ENCODE data around the gene DKK2. TPM values are rescaled to one million over a fixed set of nuclear protein-coding genes. Genes with fewer than 3 reads are reported as not detected.

DKK2 gene
- total RNA-seq, 2 donors from 2014 or later, result not detected

- no peaks in the 10 kb centered on the region for H3K4me1 Mint-ChIP-seq
- H3K9me3 ChIP-seq (ENCODE audit: control insufficient read depth, low read length), result no peaks in the 10 kb centered on the region
- no peak overlapping the region for H3K27ac Mint-ChIP-seq
- H3K27ac ChIP-seq (ENCODE audit: low read depth, low read length), result no peak overlapping the region
- no peak overlapping the region for H3K9ac ChIP-seq (ENCODE audit: extremely low read depth, low read length, poor library complexity, severe bottlenecking)
- no peak overlapping the region for H3K4me3 Mint-ChIP-seq
- DNase-seq, result no peak
- no peaks in the 10 kb centered on the region for H3K4me1 ChIP-seq (ENCODE audit: control insufficient read depth, insufficient read depth, low read length)
- H3K36me3 ChIP-seq (ENCODE audit: control insufficient read depth, insufficient read depth, low read length), result no peaks in the 10 kb centered on the region
- H3K27me3 ChIP-seq (ENCODE audit: control insufficient read depth, insufficient read depth, low read length, poor library complexity, severe bottlenecking), result no peaks in the 10 kb centered on the region
- H3K9me3 Mint-ChIP-seq, result peaks cover 14% of the 10 kb centered on the region
- TF ChIP-seq, protein P1, sequence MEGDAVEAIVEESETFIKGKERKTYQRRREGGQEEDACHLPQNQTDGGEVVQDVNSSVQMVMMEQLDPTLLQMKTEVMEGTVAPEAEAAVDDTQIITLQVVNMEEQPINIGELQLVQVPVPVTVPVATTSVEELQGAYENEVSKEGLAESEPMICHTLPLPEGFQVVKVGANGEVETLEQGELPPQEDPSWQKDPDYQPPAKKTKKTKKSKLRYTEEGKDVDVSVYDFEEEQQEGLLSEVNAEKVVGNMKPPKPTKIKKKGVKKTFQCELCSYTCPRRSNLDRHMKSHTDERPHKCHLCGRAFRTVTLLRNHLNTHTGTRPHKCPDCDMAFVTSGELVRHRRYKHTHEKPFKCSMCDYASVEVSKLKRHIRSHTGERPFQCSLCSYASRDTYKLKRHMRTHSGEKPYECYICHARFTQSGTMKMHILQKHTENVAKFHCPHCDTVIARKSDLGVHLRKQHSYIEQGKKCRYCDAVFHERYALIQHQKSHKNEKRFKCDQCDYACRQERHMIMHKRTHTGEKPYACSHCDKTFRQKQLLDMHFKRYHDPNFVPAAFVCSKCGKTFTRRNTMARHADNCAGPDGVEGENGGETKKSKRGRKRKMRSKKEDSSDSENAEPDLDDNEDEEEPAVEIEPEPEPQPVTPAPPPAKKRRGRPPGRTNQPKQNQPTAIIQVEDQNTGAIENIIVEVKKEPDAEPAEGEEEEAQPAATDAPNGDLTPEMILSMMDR (conservative IDR thresholded peaks at IDR 0.05), result no peak
- peaks cover 1% of the 10 kb centered on the region for H3K27me3 Mint-ChIP-seq (ENCODE audit: insufficient read depth)
- no peaks in the 10 kb centered on the region for H3K36me3 Mint-ChIP-seq (ENCODE audit: low read depth)
- no peak overlapping the region for H3K4me3 ChIP-seq (ENCODE audit: low read length)
Observed at GRCh38 chr4:107071108-107071507, 35.0 kb upstream of the DKK2 start.

DNA sequence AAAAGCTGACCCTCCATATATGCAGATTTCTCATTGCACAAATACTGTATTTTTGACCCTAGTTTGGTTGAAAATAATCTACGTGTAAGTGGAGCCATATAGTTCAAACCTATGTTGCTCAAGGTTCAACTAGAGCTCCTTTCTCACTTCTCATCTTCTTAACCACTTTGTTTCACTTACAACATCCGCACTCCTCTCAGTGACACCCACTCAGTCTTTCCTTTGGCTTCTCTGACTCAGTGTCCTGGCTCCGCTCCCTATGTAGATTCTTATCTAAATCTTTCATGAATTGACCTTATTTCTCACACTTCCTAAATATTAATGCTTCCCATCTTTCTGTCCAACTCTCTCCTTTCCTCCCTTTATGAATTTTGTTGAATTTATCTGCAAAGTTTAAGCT is 32.9 kb upstream of the DKK2 start:
- Mint-ChIP-seq H3K9me3 (peaks cover 11% of the 10 kb centered on the region), H3K36me3 (ENCODE audit: low read depth) (no peaks in the 10 kb centered on the region), H3K4me1 (no peaks in the 10 kb centered on the region), H3K27me3 (ENCODE audit: insufficient read depth) (no peaks in the 10 kb centered on the region), H3K4me3 (no peak overlapping the region), H3K27ac (no peak overlapping the region)
- no peak overlapping the region for H3K9ac ChIP-seq (ENCODE audit: extremely low read depth, low read length, poor library complexity, severe bottlenecking)
- no peaks in the 10 kb centered on the region for H3K9me3 ChIP-seq (ENCODE audit: control insufficient read depth, low read length)
- no peak overlapping the region for H3K27ac ChIP-seq (ENCODE audit: low read depth, low read length)
- H3K4me3 ChIP-seq (ENCODE audit: low read length), result no peak overlapping the region
- 89 to 100% methylated on average over 3 of the region's 3 CpGs for WGBS, 2 experiments (ENCODE audit: insufficient coverage in 1 of 2, insufficient read length in 1 of 2)
- no peaks in the 10 kb centered on the region for H3K27me3 ChIP-seq (ENCODE audit: control insufficient read depth, insufficient read depth, low read length, poor library complexity, severe bottlenecking)
- no peak for DNase-seq
- H3K36me3 ChIP-seq (ENCODE audit: control insufficient read depth, insufficient read depth, low read length), result no peaks in the 10 kb centered on the region
- TF ChIP-seq, protein P1 (conservative IDR thresholded peaks at IDR 0.05), result no peak
- H3K4me1 ChIP-seq (ENCODE audit: control insufficient read depth, insufficient read depth, low read length), result no peaks in the 10 kb centered on the region

GRCh38 chr4:107068116-107068515 is 32.0 kb upstream of the DKK2 start:
- no peaks in the 10 kb centered on the region for H3K9me3 ChIP-seq (ENCODE audit: control insufficient read depth, low read length)
- no peak overlapping the region for H3K27ac ChIP-seq (ENCODE audit: low read depth, low read length)
- no peak overlapping the region for H3K27ac Mint-ChIP-seq
- H3K9ac ChIP-seq (ENCODE audit: extremely low read depth, low read length, poor library complexity, severe bottlenecking), result no peak overlapping the region
- peaks cover 4% of the 10 kb centered on the region for H3K9me3 Mint-ChIP-seq
- WGBS, 2 experiments (ENCODE audit: insufficient coverage in 1 of 2, insufficient read length in 1 of 2), result 89% methylated on average over 1 of the region's 1 CpG; no CpG with 5 or more reads in 1 of the 2 experiments
- DNase-seq, result no peak
- H3K4me1 Mint-ChIP-seq, result no peaks in the 10 kb centered on the region
- no peak overlapping the region for H3K4me3 Mint-ChIP-seq
- H3K27me3 ChIP-seq (ENCODE audit: control insufficient read depth, insufficient read depth, low read length, poor library complexity, severe bottlenecking), result no peaks in the 10 kb centered on the region
- no peaks in the 10 kb centered on the region for H3K36me3 Mint-ChIP-seq (ENCODE audit: low read depth)
- H3K27me3 Mint-ChIP-seq (ENCODE audit: insufficient read depth), result no peaks in the 10 kb centered on the region
- H3K4me3 ChIP-seq (ENCODE audit: low read length), result no peak overlapping the region
- TF ChIP-seq, protein P1 (conservative IDR thresholded peaks at IDR 0.05), result no peak
- no peaks in the 10 kb centered on the region for H3K4me1 ChIP-seq (ENCODE audit: control insufficient read depth, insufficient read depth, low read length)
- no peaks in the 10 kb centered on the region for H3K36me3 ChIP-seq (ENCODE audit: control insufficient read depth, insufficient read depth, low read length)

Measured in endodermal cell (in vitro differentiated cells).